ENCODE data around the gene SERPINA5. TPM values are rescaled to one million over a fixed set of nuclear protein-coding genes. Genes with fewer than 3 reads are reported as not detected.

Gene SERPINA5, protein sequence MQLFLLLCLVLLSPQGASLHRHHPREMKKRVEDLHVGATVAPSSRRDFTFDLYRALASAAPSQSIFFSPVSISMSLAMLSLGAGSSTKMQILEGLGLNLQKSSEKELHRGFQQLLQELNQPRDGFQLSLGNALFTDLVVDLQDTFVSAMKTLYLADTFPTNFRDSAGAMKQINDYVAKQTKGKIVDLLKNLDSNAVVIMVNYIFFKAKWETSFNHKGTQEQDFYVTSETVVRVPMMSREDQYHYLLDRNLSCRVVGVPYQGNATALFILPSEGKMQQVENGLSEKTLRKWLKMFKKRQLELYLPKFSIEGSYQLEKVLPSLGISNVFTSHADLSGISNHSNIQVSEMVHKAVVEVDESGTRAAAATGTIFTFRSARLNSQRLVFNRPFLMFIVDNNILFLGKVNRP
- total RNA-seq, result not detected

DNA sequence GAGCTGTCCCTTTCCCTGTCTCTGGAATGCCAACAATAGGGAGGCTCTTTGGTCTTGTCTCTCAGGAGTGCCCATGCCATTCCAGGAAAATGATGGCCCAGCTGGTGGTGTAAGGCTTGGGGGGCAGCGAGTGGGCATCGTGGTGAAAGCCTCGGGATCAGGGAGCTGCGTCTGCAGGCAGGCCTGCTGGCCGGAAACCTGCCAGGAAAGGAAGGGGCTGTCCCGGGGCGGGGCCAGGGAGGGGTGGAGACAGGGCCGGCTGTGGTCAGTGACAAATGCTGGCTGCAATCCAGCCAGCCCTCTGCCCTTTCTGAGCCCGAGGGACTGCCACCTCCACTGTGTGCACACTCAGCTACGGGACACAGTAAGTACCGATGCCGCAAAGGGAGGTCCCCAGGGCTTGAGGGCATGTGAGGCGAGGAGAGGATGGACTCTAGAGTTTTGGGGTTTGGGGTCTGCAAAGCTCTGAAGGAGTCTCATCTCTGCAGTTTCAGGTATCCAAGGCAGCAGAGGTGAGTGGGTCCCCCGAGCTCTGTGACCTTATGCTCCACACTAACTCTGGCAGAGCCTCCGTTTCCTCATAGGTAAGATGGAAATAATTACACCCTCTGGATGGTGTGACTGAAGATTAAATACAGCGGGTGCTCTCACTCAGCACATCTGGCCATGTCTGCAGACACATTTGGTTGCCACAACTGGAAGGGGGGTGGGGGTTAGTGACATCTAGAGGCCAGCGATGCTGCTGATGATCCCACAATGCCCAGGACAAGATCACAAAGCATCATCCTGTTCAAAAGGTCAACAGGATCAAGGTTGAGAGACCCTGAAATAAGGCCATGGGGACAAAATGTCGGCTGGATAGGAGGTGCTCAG lies at the start of gene SERPINA5:
TSS of gene SERPINA5 (plus strand) at position 300 of the 873 bp plus-strand sequence. CDS start 5,937 bp downstream, outside the sequence.
- Mint-ChIP-seq H3K36me3 (ENCODE audit: insufficient read depth in 2 of 2) (no peaks in the 10 kb centered on the region), H3K27ac (no peak within 1 kb of the TSS), H3K27me3 (ENCODE audit: low read depth) (no peaks in the 10 kb centered on the region), H3K9me3 (no peaks in the 10 kb centered on the region), H3K4me3 (no peak within 1 kb of the TSS), H3K4me1 (ENCODE audit: low read depth) (no peaks in the 10 kb centered on the region)
- no peak for ATAC-seq (replicated peaks in 1 of 2)
- DNase-seq, result no peak

DNA sequence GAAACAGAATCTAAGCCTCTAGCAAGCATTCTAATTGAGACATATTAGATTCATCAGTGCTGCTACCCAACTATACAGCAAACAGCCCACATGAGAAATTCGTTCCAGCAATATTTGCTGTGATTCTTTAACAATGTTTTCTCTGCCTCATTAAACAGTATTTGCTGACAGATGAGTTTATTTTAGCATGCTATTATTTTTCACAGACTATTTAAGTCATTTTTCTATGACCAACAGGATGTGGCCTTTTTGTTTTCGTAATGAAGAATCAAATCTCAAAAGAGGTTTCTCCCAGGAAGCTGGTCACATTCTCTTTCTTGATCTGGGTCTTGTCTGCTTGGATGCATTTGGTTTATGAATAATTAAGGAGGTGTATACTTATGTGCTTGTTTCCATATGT lies 48.8 kb upstream of the SERPINA5 start:
- DNase-seq, result no peak
- H3K9me3 Mint-ChIP-seq, result peaks cover 0 to 1% of the 10 kb centered on the region in 2 donors

DNA sequence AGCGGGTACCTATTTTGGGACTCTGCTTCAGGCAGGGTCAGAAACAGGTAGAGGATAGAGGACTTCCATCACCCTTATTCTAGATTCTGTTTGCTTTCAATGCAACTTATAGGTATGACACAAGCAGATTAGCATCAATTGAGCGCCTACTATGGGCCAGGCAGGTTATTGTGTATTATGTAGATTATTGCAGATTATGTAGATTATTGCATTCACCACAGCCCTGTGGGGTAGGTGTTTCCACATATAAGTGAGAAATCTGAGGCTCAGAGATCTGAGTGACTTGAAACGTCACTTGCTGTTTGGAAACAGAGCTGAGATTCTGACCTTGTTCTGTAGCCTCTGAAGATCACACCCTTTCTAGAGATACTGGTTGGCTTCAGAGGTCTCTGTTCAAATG lies 45.7 kb upstream of the SERPINA5 start:
- Mint-ChIP-seq H3K27ac (no peak overlapping the region), H3K4me1 (ENCODE audit: low read depth) (no peaks in the 10 kb centered on the region), H3K9me3 (peaks cover 2% of the 10 kb centered on the region in 2 donors), H3K36me3 (ENCODE audit: insufficient read depth in 2 of 2) (no peaks in the 10 kb centered on the region), H3K4me3 (no peak overlapping the region), H3K27me3 (ENCODE audit: low read depth) (peaks cover 10% of the 10 kb centered on the region)
- no peak for ATAC-seq (replicated peaks in 1 of 2)
- DNase-seq, result no peak

More for the DNA sequence above, 48.8 kb upstream of the SERPINA5 start:
- Mint-ChIP-seq H3K27ac (no peak overlapping the region), H3K36me3 (ENCODE audit: insufficient read depth in 2 of 2) (no peaks in the 10 kb centered on the region), H3K4me3 (no peak overlapping the region), H3K27me3 (ENCODE audit: low read depth) (peaks cover 4% of the 10 kb centered on the region), H3K4me1 (ENCODE audit: low read depth) (no peaks in the 10 kb centered on the region)
- ATAC-seq (replicated peaks in 1 of 2), result no peak

DNA sequence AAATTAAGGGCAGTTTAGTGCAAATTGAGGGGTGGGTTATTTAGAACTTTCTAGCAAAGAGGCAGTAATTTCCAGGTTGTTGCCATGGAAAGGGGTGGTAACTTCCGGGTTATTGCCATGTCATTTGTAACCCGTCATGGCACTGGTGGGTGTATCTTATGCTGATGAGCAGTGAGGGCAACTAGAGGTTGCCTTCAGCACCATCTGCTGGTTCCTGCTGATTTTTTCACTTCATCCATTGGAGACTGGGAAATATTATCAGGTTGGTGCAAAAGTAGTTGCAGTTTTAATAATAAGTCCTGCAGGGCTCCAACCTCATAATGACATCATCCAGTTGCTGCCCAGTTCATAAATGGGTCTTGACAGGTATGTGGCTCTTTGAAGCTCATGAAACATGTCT lies 44.4 kb upstream of the SERPINA5 start:
- Mint-ChIP-seq H3K36me3 (ENCODE audit: insufficient read depth in 2 of 2) (no peaks in the 10 kb centered on the region), H3K4me1 (ENCODE audit: low read depth) (no peaks in the 10 kb centered on the region), H3K4me3 (no peak overlapping the region), H3K9me3 (peaks cover 2% of the 10 kb centered on the region in 2 donors), H3K27ac (no peak overlapping the region), H3K27me3 (ENCODE audit: low read depth) (peaks cover 10% of the 10 kb centered on the region)
- DNase-seq (no peak), ATAC-seq (replicated peaks in 1 of 2) (no peak)

DNA sequence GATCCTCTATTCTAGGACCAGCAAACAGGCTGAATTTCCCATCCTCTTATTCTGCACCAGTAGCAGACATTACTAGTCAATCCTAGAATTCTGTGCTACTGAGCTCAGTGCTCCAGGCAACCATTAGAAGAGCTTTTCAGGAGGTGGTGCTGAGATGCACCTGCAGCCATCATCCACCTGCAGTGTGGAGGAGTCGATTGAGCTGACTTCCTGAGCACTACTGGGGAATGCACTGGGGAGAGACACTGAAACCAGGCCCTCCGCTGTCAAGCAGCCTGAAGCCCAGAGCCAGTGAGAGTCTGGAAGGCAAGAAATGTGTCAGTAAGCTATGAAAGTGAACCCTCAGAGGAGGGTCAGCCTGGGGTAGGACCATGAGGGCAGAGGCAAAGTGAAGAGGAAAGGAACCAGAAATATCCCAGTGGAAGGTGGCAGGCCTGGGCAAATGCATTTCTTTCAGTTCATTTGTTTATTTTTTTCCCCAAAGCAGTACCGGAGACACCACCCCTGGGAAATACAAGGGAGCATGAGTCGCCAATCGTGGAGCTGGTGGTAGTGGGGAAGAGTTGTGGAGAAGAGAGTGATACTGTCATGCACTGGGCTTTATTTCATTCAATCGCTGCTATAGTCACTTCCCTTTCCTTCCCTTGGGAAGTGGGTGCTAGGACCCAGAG lies 43.0 kb upstream of the SERPINA5 start:
- no peaks in the 10 kb centered on the region for H3K36me3 Mint-ChIP-seq (ENCODE audit: insufficient read depth in 2 of 2)
- H3K4me1 Mint-ChIP-seq (ENCODE audit: low read depth), result no peaks in the 10 kb centered on the region
- peaks cover 10% of the 10 kb centered on the region for H3K27me3 Mint-ChIP-seq (ENCODE audit: low read depth)
- H3K27ac Mint-ChIP-seq, result no peak overlapping the region
- no peak overlapping the region for H3K4me3 Mint-ChIP-seq
- H3K9me3 Mint-ChIP-seq, result peaks cover 2% of the 10 kb centered on the region in 2 donors
- ATAC-seq (replicated peaks in 1 of 2), result no peak
- no peak for DNase-seq

DNA sequence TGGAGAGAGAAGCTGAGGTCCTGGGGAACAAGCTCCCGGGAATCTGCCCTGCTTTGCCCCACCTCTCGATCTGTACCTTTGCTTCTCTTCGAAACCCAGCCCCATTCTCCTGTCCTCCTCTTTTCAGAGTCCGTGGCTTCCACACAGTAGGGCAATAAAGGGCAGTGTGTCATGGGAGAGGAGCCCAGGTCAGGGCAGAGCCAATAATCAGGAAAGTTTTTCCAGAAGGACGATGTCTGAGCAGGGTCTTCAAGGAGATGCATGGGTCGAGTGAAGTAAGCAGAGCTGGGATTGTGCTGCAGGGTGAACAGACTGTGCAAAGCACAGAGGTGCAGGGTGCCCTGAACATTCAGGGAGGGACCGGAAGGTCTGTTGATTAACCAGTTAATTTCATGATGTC lies 42.0 kb upstream of the SERPINA5 start:
- ATAC-seq (replicated peaks in 1 of 2), result no peak
- Mint-ChIP-seq H3K4me3 (no peak overlapping the region), H3K27me3 (ENCODE audit: low read depth) (peaks cover 10% of the 10 kb centered on the region), H3K4me1 (ENCODE audit: low read depth) (no peaks in the 10 kb centered on the region), H3K27ac (no peak overlapping the region), H3K36me3 (ENCODE audit: insufficient read depth in 2 of 2) (no peaks in the 10 kb centered on the region), H3K9me3 (peaks cover 2% of the 10 kb centered on the region in 2 donors)
- no peak for DNase-seq

DNA sequence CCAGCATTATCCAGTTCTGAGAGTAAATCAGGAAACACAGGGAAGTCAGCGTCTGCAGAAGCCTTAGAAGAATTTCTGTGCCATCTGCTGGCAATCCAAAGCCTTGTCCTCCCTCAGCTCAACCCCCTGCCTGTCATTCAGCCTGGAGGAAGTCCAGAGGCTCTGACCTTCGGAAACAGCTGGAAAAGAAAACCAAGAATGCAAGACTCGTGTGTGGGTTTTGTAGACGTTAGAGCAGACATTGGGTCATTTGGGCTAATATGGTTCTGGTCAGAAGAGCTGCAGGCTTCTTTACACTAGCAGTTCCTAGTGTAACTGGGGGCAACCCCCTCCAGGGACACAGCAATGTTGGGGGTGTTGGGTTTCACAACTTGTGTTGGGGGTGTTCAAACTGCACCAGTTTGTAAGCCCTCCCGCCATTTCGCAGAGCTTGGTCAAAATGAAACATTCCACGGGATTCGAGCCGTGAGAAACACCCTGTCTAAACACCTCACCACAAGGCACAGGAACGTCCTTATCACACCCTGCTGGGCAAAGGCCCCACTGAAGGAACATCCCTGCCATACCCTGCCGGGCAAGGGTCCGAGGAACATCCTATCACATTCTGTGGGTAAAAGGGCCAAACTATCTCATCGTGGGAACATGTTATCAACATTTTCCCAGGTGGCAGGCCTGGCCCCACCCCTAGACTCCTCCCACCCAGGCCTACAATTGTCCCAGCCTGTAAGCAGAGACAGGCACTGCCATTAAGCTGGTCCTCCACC lies 41.0 kb upstream of the SERPINA5 start:
- Mint-ChIP-seq H3K27ac (no peak overlapping the region), H3K27me3 (ENCODE audit: low read depth) (peaks cover 10% of the 10 kb centered on the region), H3K4me1 (ENCODE audit: low read depth) (no peaks in the 10 kb centered on the region), H3K36me3 (ENCODE audit: insufficient read depth in 2 of 2) (no peaks in the 10 kb centered on the region), H3K9me3 (peaks cover 2% of the 10 kb centered on the region in 2 donors), H3K4me3 (no peak overlapping the region)
- ATAC-seq (replicated peaks in 1 of 2), result no peak
- DNase-seq, result no peak

DNA sequence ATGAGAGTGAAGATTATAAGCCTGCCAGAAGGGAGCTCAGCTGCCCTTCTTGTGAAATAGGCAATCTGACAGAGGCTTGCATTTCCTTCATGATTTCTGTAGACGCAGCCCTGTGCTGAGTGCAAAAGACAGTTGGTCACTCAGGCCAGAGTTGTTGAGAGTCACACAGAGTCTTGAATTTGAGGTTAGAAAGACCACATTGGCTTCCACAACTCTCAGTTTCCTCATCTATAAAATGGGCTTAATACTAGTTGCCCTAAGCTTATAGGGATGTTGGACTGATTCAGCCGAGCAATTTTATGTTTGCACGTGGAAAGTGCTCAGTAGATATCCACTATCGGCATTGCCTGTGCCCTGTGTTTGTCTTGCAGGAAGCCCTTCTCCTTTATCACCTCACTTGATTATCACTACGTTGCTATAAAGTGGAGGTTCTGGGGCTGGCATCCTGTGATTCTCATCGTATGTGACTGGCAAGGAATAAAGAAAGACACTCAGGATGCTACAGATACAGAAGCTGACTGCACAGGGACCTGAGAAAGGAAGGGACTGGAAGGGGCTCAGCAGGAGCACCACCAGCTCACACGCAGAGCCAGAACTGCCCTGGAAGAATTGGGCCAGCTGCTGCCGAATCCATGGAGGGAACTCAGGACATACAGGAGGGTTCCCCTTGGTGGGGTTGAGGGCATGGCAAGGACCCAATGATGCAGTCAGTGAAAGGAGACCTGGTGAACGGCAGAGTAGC lies 39.8 kb upstream of the SERPINA5 start:
- ATAC-seq (replicated peaks in 1 of 2), result no peak
- Mint-ChIP-seq H3K4me1 (ENCODE audit: low read depth) (no peaks in the 10 kb centered on the region), H3K4me3 (no peak overlapping the region), H3K9me3 (peaks cover 2 to 6% of the 10 kb centered on the region in 2 donors), H3K36me3 (ENCODE audit: insufficient read depth in 2 of 2) (no peaks in the 10 kb centered on the region), H3K27me3 (ENCODE audit: low read depth) (peaks cover 18% of the 10 kb centered on the region), H3K27ac (no peak overlapping the region)
- no peak for DNase-seq

DNA sequence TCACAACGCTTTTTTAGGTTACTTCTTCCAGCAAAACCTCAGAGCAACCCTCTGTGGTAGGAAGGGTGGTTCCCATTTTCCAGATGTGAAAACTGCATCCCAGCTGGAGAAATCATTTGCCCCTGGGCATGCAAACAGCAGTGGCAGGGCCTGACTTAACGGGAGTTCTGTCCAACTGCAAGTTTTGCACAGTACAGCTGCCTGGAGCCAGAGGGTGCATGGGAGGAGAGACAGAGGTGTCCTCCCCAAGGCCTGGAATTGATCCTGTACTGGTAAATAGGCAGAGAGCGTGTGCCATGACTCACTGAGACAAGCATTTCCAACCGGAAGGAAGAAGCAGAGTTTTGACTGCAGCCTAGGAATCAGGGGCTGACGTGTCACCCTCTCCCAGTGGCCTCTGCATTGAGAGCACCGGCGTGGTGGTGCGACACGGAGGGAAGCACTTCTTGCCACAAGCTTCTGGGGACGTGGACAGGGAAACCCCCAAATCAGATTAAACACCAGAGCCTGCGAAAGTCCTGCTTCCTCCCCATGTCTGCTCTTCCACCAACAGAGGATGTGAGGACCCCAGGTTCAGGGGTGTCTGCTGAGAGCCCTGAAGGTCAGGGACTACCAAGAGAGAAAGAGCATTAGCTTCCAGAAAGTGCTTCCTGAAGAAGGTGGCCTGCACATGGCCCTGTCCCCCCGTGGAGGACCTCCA lies 39.0 kb upstream of the SERPINA5 start:
- DNase-seq (no peak), ATAC-seq (replicated peaks in 1 of 2) (no peak)
- Mint-ChIP-seq H3K9me3 (peaks cover 2 to 6% of the 10 kb centered on the region in 2 donors), H3K4me1 (ENCODE audit: low read depth) (no peaks in the 10 kb centered on the region), H3K36me3 (ENCODE audit: insufficient read depth in 2 of 2) (no peaks in the 10 kb centered on the region), H3K4me3 (no peak overlapping the region), H3K27me3 (ENCODE audit: low read depth) (peaks cover 16% of the 10 kb centered on the region), H3K27ac (no peak overlapping the region)

DNA sequence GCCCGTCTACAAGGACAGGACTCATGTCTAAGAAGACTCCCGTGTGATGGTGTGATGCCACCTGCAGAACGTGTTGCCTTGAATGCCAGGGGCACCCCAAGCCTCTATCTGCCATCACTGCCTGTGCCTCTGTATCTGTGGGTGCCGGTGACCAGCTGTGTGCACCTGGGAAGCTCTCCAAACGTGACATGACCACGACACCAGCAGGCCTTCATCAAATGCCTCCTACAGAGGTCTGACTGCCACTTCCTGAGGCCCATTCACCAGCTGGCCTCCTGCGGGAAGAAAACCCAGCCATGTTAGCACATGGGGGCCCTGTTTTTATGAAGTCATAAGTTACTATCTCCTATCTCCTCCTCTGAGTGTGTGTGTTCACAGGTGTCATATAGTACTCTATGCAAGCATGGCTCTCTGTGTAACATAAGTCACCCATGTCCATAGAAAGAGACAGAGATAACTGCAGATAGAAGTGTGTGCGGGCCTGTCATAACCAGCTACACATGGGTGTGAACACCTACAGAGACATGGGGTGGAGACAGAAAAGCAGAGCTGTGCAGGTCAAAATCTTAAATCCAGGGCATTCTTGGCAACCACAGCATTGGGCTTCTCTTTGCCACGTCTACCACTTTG lies 38.3 kb upstream of the SERPINA5 start:
- ATAC-seq (replicated peaks in 1 of 2), result no peak
- H3K36me3 Mint-ChIP-seq (ENCODE audit: insufficient read depth in 2 of 2), result no peaks in the 10 kb centered on the region
- H3K27me3 Mint-ChIP-seq (ENCODE audit: low read depth), result peaks cover 14% of the 10 kb centered on the region
- H3K4me3 Mint-ChIP-seq, result no peak overlapping the region
- no peaks in the 10 kb centered on the region for H3K4me1 Mint-ChIP-seq (ENCODE audit: low read depth)
- H3K27ac Mint-ChIP-seq, result no peak overlapping the region
- DNase-seq, result no peak
- H3K9me3 Mint-ChIP-seq, result peaks cover 0 to 6% of the 10 kb centered on the region in 2 donors

DNA sequence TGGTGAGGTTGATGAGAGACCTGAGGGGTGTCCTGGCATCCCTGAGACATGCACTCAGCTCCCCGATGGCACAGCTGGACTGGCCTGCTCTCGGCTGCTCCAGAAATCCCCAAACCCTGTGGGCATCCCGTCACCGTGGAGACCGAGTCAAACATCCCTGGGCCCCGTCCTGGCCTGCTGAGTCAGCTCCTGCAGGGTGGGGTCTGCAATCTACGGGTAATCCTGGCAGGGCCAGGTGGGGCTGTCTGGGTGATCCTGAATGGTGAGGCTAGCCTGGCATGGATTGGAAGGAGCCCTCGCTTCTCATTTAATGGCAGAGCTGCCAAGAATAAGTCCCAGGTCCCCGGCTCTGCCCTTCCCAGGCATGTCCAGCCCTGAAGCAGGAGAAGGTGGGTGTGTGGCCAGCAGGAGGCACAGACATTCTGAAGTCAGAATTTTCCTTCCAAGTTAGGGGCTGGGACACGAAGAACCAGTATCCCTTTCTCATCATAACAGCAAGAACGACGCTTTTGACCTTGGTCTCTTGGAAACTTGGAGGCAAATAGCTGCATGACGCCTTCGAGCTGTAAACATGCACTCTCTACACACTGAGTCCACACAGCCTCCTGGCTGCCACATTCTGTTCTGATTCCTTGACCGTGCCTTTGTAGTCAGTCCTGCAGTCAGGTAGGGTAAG lies 37.6 kb upstream of the SERPINA5 start:
- H3K4me1 Mint-ChIP-seq (ENCODE audit: low read depth), result no peaks in the 10 kb centered on the region
- no peak overlapping the region for H3K4me3 Mint-ChIP-seq
- peaks cover 14% of the 10 kb centered on the region for H3K27me3 Mint-ChIP-seq (ENCODE audit: low read depth)
- no peak for DNase-seq
- H3K9me3 Mint-ChIP-seq, result peaks cover 0 to 6% of the 10 kb centered on the region in 2 donors
- H3K36me3 Mint-ChIP-seq (ENCODE audit: insufficient read depth in 2 of 2), result no peaks in the 10 kb centered on the region
- no peak overlapping the region for H3K27ac Mint-ChIP-seq
- ATAC-seq (replicated peaks in 1 of 2), result no peak
